ENCODE data around the gene PRKCD. TPM values are rescaled to one million over a fixed set of nuclear protein-coding genes. Genes with fewer than 3 reads are reported as not detected.
"Not testable (repeated sequence)": the region's sequence is repeated elsewhere in the genome, so short reads cannot be mapped to it uniquely, and the experiment has no call there.

The PRKCD gene
- total RNA-seq, 2 experiments from 2014 or later: 18.1 to 20.1 TPM

DNA sequence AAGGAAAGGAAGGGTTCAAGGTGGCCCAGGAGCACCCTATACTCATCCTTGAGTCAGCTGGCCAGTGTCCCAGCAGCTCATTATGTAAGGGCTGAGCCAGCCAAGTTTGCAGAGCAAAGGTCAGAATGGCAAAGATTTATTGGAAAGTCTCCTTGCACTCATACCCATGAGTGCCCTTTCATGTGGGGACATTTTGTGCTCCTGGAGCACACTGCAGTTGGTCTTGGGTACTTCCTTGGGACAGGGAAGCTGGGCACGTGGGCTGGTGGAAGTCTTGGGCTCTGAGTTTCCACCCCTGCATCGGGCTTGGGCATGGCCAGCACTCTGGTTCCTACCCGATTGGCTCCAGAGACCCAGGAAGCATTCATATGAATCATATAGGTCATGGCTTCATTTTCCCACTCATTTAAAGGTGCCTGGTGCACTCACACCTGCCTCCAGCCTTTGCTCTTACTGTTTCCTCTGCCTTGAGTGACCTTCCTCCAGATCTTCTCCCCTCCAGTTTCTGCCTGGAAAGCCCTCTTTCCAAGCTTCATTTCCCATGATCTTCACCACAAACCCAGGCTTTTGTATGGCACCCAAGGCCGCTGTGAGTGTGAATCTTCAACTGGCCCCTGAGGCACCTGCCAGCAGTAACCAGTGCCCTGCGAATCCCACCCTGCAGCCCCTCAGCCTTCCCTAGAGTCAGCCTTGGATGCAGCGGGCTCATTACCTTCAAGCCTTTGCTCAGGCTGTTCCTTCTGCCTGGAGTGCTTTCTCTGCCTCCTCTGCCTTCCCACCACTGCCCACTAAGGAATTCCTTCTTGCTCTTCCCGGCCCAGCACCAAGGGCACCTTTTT is 10.5 kb upstream of the PRKCD start:
- intact Hi-C loops (cut with DNase I, micrococcal nuclease): no loop called here
- POLR2A ChIA-PET: interaction anchor here (0.8 kb wide), 1 partner anchor 10 kb away, joined by 3 read pairs; no protein-coding TSS in a partner anchor
- no peaks in the 10 kb centered on the region for H3K36me3 Mint-ChIP-seq (ENCODE audit: low read depth)

GRCh38 chr3:53151086-53151438 is 9.9 kb upstream of the PRKCD start:
- H3K4me3 ChIP-seq (ENCODE audit: low read length); CTCF ChIA-PET; H3K9me3 Mint-ChIP-seq; ATAC-seq (ENCODE audit: poor library complexity); H3K4me3 Mint-ChIP-seq; H3K9me3 ChIP-seq (ENCODE audit: control insufficient read depth in 1 of 2, insufficient read depth in 1 of 2, low read length in 2 of 2); DNase-seq; H3K27ac ChIP-seq (ENCODE audit: low read depth in 1 of 2, low read length in 2 of 2); H3K27ac Mint-ChIP-seq; H3K4me1 Mint-ChIP-seq (ENCODE audit: low read depth); intact Hi-C loops (cut with DNase I, micrococcal nuclease); H3K4me1 ChIP-seq (ENCODE audit: insufficient read depth, low read length); H3K36me3 Mint-ChIP-seq (ENCODE audit: low read depth); H3K36me3 ChIP-seq (ENCODE audit: insufficient read depth, low read length); POLR2A ChIA-PET: not testable (repeated sequence)
- peaks cover 28% of the 10 kb centered on the region for H3K27me3 Mint-ChIP-seq
- peaks cover 18 to 23% of the 10 kb centered on the region in 2 experiments for H3K27me3 ChIP-seq (ENCODE audit: control insufficient read depth in 1 of 2, insufficient read depth in 2 of 2, low read length in 2 of 2)

More for the DNA sequence above, 10.5 kb upstream of the PRKCD start:
- Mint-ChIP-seq H3K27ac (no peak overlapping the region), H3K4me1 (ENCODE audit: low read depth) (no peaks in the 10 kb centered on the region), H3K4me3 (no peak overlapping the region), H3K27me3 (peaks cover 23% of the 10 kb centered on the region), H3K9me3 (no peaks in the 10 kb centered on the region)
- H3K9me3 ChIP-seq (ENCODE audit: control insufficient read depth in 1 of 2, insufficient read depth in 1 of 2, low read length in 2 of 2): peaks cover 0 to 3% of the 10 kb centered on the region in 2 experiments
- no peak overlapping the region for H3K27ac ChIP-seq (ENCODE audit: low read depth in 1 of 2, low read length in 2 of 2)
- CTCF ChIA-PET: no interaction called here
- DNase-seq (no peak), ATAC-seq (ENCODE audit: poor library complexity) (no peak)
- H3K4me1 ChIP-seq (ENCODE audit: insufficient read depth, low read length): no peaks in the 10 kb centered on the region
- H3K4me3 ChIP-seq (ENCODE audit: low read length): no peak overlapping the region
- peaks cover 12 to 17% of the 10 kb centered on the region in 2 experiments for H3K27me3 ChIP-seq (ENCODE audit: control insufficient read depth in 1 of 2, insufficient read depth in 2 of 2, low read length in 2 of 2)
- H3K36me3 ChIP-seq (ENCODE audit: insufficient read depth, low read length): no peaks in the 10 kb centered on the region
- TF ChIP-seq CTCF (IDR thresholded peaks at IDR 0.05): no peak

DNA sequence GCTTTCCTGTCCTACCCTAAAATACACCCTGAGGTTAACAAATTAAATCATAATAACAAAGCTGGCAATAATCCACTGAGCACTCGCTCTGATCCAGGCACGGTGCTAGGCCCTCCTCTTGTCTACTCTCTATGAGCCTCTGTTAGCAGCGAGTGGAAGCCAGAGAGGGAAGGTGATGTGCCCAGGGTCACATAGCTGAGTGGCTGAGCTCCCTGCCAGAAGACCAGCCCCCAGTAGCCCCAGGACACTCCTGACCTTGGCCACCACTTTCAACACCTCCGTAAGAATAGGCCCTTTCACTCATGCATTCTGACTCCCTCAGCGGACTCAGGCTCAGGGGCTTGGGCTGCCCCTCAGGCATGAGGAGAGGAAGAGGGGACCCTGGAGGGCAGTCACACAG is 9.5 kb upstream of the PRKCD start:
- Histone ChIP-seq H3K27me3 (ENCODE audit: control insufficient read depth in 1 of 2, insufficient read depth in 2 of 2, low read length in 2 of 2) (peaks cover 21 to 23% of the 10 kb centered on the region in 2 experiments), H3K9me3 (ENCODE audit: control insufficient read depth in 1 of 2, insufficient read depth in 1 of 2, low read length in 2 of 2) (peaks cover 0 to 3% of the 10 kb centered on the region in 2 experiments), H3K36me3 (ENCODE audit: insufficient read depth, low read length) (no peaks in the 10 kb centered on the region), H3K27ac (ENCODE audit: low read depth in 1 of 2, low read length in 2 of 2) (no peak overlapping the region), H3K4me3 (ENCODE audit: low read length) (no peak overlapping the region), H3K4me1 (ENCODE audit: insufficient read depth, low read length) (peaks cover 3% of the 10 kb centered on the region)
- ChIA-PET POLR2A (no interaction called here), CTCF (no interaction called here)
- ATAC-seq (ENCODE audit: poor library complexity) (no peak), DNase-seq (no peak)
- no peaks in the 10 kb centered on the region for H3K9me3 Mint-ChIP-seq
- intact Hi-C loops (cut with DNase I, micrococcal nuclease): no loop called here
- H3K4me3 Mint-ChIP-seq: no peak overlapping the region
- H3K27me3 Mint-ChIP-seq: peaks cover 28% of the 10 kb centered on the region
- no peaks in the 10 kb centered on the region for H3K36me3 Mint-ChIP-seq (ENCODE audit: low read depth)
- no peak for TF ChIP-seq CTCF (IDR thresholded peaks at IDR 0.05)
- no peak overlapping the region for H3K27ac Mint-ChIP-seq
- H3K4me1 Mint-ChIP-seq (ENCODE audit: low read depth): no peaks in the 10 kb centered on the region

Data from CD4-positive, alpha-beta T cell (primary cell).